HPDE6-E6E7 (cell line): ENCODE results near the gene PIGV.

Source experiments
- DNase-seq: peaks from one replicate; pipeline ENCODE4 v3.0.0; 2011; ENCODE audit warnings: missing footprints; ENCODE audit errors: extremely low spot score

PIGV gene

GRCh38 chr1:26772687-26773086, 15.1 kb upstream of the PIGV start:
- no peak for DNase-seq

- DNase-seq, result no peak
Observed at GRCh38 chr1:26774462-26774861, 13.3 kb upstream of the PIGV start.

- DNase-seq, result no peak
Observed at GRCh38 chr1:26775666-26776065, 12.1 kb upstream of the PIGV start.

DNA sequence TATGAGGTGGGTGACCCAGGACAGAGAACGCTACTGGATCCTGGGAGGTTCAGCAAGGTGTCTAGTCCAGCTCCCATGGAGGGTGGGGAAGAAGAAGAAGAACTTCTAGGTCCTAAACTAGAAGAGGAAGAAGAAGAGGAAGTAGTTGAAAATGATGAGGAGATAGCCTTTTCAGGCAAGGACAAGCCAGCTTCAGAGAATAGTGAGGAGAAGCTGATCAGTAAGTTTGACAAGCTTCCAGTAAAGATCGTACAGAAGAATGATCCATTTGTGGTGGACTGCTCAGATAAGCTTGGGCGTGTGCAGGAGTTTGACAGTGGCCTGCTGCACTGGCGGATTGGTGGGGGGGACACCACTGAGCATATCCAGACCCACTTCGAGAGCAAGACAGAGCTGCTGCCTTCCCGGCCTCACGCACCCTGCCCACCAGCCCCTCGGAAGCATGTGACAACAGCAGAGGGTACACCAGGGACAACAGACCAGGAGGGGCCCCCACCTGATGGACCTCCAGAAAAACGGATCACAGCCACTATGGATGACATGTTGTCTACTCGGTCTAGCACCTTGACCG, 8.6 kb upstream of the PIGV start:
- no peak for DNase-seq

DNA sequence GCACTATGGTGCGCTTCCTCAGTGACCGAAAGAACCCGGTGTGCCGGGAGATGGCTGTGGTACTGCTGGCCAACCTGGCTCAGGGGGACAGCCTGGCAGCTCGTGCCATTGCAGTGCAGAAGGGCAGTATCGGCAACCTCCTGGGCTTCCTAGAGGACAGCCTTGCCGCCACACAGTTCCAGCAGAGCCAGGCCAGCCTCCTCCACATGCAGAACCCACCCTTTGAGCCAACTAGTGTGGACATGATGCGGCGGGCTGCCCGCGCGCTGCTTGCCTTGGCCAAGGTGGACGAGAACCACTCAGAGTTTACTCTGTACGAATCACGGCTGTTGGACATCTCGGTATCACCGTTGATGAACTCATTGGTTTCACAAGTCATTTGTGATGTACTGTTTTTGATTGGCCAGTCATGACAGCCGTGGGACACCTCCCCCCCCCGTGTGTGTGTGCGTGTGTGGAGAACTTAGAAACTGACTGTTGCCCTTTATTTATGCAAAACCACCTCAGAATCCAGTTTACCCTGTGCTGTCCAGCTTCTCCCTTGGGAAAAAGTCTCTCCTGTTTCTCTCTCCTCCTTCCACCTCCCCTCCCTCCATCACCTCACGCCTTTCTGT, 7.3 kb upstream of the PIGV start:
- DNase-seq, result no peak

DNA sequence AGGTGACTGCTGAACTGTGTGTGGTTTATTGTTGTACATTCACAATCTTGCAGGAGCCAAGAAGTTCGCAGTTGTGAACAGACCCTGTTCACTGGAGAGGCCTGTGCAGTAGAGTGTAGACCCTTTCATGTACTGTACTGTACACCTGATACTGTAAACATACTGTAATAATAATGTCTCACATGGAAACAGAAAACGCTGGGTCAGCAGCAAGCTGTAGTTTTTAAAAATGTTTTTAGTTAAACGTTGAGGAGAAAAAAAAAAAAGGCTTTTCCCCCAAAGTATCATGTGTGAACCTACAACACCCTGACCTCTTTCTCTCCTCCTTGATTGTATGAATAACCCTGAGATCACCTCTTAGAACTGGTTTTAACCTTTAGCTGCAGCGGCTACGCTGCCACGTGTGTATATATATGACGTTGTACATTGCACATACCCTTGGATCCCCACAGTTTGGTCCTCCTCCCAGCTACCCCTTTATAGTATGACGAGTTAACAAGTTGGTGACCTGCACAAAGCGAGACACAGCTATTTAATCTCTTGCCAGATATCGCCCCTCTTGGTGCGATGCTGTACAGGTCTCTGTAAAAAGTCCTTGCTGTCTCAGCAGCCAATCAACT, 6.4 kb upstream of the PIGV start:
- no peak for DNase-seq

GRCh38 chr1:26782521-26783212, 5.1 kb upstream of the PIGV start:
- no peak for DNase-seq

GRCh38 chr1:26783646-26784022, 4.1 kb upstream of the PIGV start:
- DNase-seq, result no peak

- DNase-seq, result no peak
Observed at GRCh38 chr1:26784023-26784871, 3.5 kb upstream of the PIGV start.

- no peak for DNase-seq
Observed at GRCh38 chr1:26784886-26785285, 2.9 kb upstream of the PIGV start.

GRCh38 chr1:26785611-26786436, 1.9 kb upstream of the PIGV start:
- DNase-seq, result no peak

- no peak for DNase-seq
Observed at GRCh38 chr1:26786437-26787380, 1.0 kb upstream of the PIGV start.

- DNase-seq, result no peak
Observed at GRCh38 chr1:26787381-26787705, 407 bp upstream of the PIGV start.

GRCh38 chr1:26788515-26788785, 700 bp downstream of the PIGV start:
- no peak for DNase-seq

DNA sequence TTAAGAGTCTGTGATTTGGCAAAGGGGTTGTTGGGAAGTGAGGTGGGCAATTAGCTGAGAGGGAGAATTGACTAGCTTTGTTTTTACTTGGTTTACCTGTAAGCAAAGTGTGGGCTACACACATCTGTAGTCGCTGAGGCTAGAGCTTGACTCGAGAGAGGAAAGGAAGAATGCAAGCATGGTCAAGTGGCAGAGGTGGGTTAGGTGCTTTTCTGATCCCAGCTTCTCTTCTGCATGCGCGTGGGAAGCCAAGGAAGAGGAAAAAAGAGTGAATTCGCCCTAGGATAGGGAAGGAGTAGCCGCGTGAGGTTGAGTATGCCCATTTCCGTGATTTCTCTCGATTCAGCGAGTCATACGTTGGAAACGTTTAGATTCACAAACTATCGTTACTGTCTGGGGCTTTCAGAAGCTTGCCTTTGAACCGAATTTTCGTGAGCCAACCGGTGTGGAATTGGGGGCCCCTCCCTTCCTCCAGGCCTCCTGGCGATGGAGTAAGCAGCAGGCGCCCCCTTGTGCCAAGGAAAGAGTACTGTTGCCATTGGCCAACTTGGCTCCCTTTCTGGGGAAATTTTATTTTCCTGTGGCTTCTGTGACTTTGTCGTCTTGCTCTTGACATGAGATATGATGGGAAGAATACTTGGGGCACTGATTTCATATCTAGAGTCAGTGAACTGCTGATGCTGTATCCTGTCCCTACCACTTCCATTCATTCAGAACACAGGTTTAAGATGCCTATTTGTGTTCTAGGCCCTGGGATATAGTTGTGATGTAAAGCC, 1.3 kb downstream of the PIGV start:
- no peak for DNase-seq

GRCh38 chr1:26789612-26789865, 1.8 kb downstream of the PIGV start:
- DNase-seq, result no peak

GRCh38 chr1:26789931-26790330, 2.2 kb downstream of the PIGV start:
- DNase-seq, result no peak

DNA sequence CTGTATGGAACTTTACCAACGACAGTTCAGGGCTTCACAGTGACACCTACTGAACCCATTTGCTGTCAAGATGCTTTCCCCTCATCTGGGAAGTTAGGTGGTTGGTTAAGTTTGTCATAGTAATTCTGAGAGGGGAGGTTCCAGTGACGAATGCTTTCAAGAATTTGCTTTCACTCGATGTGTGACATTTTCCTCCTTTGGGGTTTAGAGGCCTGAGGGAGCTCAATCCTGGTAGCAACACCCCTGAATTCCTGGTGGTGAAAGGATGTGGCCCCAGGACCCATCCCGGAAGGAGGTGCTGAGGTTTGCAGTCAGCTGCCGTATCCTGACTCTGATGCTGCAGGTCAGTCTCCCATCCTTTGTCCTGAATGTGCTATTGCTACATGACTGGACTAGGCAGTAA, 2.8 kb downstream of the PIGV start:
- no peak for DNase-seq

GRCh38 chr1:26791148-26791547, 3.4 kb downstream of the PIGV start:
- no peak for DNase-seq

DNA sequence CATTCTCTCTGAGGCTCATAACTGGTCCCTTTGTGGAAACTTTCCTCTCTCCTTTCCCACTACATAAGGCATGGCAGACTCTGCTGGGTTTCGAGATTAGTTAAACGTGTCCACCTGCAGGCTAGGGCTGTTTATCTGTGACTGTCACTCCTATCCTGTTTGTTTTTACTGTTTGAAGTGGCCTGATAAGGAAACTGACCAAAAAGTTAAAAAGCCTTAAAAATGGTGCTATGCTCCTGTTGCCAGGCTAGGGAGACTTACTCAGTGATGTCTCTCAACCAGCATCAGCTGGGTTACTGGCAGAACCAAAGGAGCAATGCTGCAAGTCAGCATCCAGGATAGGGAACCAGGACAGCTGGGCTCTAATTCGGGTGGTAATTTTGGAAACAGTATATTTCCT, 3.9 kb downstream of the PIGV start:
- no peak for DNase-seq
